ENCODE results near the gene NAPG.

DNA sequence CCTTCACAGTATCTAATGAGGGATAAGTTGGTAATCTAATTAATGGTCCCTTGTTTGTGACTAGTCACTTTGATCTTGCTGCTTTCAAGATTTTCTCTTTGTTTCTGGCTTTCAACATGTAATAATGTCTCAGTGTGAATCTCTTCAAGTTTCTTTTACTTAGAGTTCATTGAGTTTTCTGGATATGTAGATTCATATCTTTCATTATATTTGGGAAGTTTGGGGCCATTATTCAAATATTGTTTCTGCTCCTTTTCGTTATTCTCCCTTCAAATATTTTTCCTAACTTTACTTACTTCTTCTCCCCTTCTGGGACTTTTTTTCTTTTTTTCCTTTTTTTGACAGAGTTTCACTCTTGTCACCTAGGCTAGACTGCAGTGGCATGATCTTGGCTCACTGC lies 21.1 kb upstream of the NAPG start:
- TF ChIP-seq CTCF (IDR thresholded peaks at IDR 0.05; ENCODE audit: insufficient read depth, low read depth, low read length), result no peak
- no peak for TF ChIP-seq EZH2 (IDR thresholded peaks at IDR 0.05; ENCODE audit: insufficient read depth, low read length)

Data from astrocyte (in vitro differentiated cells and primary cell).